MM.1S (cell line): ENCODE data around the gene PARD3.

Experiments used
- DNase-seq: peaks from one replicate; pipeline ENCODE4 v3.0.0-alpha.2; 2015
- H2AFZ ChIP-seq: fragments of 300-600 bp; sonication (generic); 2 replicates; pipeline ENCODE4 v1.6.0; 2016; ENCODE audit warnings: antibody characterized with exemption, low read length
- H3F3A ChIP-seq: fragments of 300-600 bp; sonication (generic); 2 replicates; pipeline ENCODE4 v1.6.1; 2016; ENCODE audit warnings: mild to moderate bottlenecking, antibody characterized with exemption, low read length, moderate library complexity, mixed read lengths; ENCODE audit not compliant: insufficient read depth
- H3K27ac ChIP-seq: fragments of 300-600 bp; sonication (generic); 2 replicates; pipeline ENCODE4 v1.5.1; 2016; ENCODE audit warnings: mild to moderate bottlenecking, low read length
- H3K27me3 ChIP-seq: fragments of 300-600 bp; sonication (generic); replicated peaks from 2 replicates; pipeline ENCODE4 v1.6.0; 2016; ENCODE audit warnings: low read length; ENCODE audit not compliant: insufficient read depth
- H3K36me3 ChIP-seq: fragments of 300-600 bp; sonication (generic); replicated peaks from 2 replicates; pipeline ENCODE4 v1.6.1; 2016; ENCODE audit warnings: mild to moderate bottlenecking, low read length, mixed read lengths; ENCODE audit not compliant: insufficient read depth
- H3K4me1 ChIP-seq: fragments of 300-600 bp; sonication (generic); 2 replicates; pipeline ENCODE4 v1.6.1; 2016; ENCODE audit warnings: low read length, mixed read lengths
- H3K4me2 ChIP-seq: fragments of 300-600 bp; sonication (generic); 2 replicates; pipeline ENCODE4 v1.6.0; 2016; ENCODE audit warnings: low read depth, low read length
- H3K4me3 ChIP-seq: fragments of 300-600 bp; sonication (generic); 2 replicates; pipeline ENCODE4 v1.5.1; 2016; ENCODE audit warnings: low read length, mixed read lengths
- H3K79me2 ChIP-seq: fragments of 300-600 bp; sonication (generic); 2 replicates; pipeline ENCODE4 v1.6.1; 2016; ENCODE audit warnings: mixed run types, low read length, mixed read lengths
- H3K9ac ChIP-seq: fragments of 300-600 bp; sonication (generic); 2 replicates; pipeline ENCODE4 v1.6.1; 2016; ENCODE audit warnings: low read length, mixed read lengths
- H3K9me2 ChIP-seq: fragments of 300-600 bp; sonication (generic); replicated peaks from 2 replicates; pipeline ENCODE4 v1.6.1; 2016; ENCODE audit warnings: mild to moderate bottlenecking, low read length, mixed read lengths; ENCODE audit not compliant: insufficient read depth
- H3K9me3 ChIP-seq: fragments of 300-600 bp; sonication (generic); replicated peaks from 2 replicates; pipeline ENCODE4 v1.6.1; 2016; ENCODE audit warnings: mild to moderate bottlenecking, low read length, mixed read lengths; ENCODE audit not compliant: insufficient read depth
- H4K20me1 ChIP-seq: fragments of 300-600 bp; sonication (generic); 2 replicates; pipeline ENCODE4 v1.6.1; 2016; ENCODE audit warnings: mild to moderate bottlenecking, low read length, moderate library complexity, mixed read lengths; ENCODE audit not compliant: insufficient read depth
- CTCF ChIP-seq: fragments of 300-600 bp; sonication (generic); IDR thresholded peaks from 2 replicates; pipeline ENCODE4 v1.5.1; 2016; ENCODE audit warnings: antibody characterized with exemption, low read length, mixed read lengths
- EZH2 ChIP-seq: fragments of 300-600 bp; sonication (generic); optimal IDR thresholded peaks from 2 replicates; pipeline ENCODE3; 2017; ENCODE audit warnings: low read depth, mild to moderate bottlenecking, antibody characterized with exemption, low read length, mixed read lengths
- EZH2phosphoT487 ChIP-seq: fragments of 300-600 bp; sonication (generic); IDR thresholded peaks from 2 replicates; pipeline ENCODE4 v1.6.1; 2018; ENCODE audit warnings: antibody characterized with exemption, low read length

PARD3 gene

GRCh38 chr10:34489973-34490745 lies 324.9 kb downstream of the PARD3 start:
- no peak for DNase-seq
- TF ChIP-seq EZH2, result no peak
- no peak for TF ChIP-seq EZH2phosphoT487
- TF ChIP-seq CTCF, result no peak
- H3K27ac ChIP-seq, result no peak overlapping the region

DNA sequence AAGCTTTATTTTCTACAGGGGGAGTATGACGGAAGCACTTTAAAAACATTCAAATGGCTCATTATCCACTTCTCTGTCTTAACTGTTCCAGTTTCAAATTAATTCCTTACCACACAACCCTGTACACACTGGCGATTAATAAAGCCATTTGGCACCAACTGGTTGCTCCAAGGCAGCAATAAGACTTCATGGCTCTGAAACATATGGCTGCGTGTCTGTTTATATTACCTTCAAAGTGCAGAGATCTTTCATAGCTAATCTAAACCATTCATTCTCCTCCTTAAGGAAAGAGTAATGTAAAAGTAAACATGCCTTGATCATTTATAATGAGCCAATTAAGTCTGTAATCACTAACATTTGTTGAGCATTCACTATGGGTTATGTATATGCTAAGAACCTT lies 325.7 kb downstream of the PARD3 start:
- H3K9me2 ChIP-seq, result no peaks in the 10 kb centered on the region
- H3K79me2 ChIP-seq, result peaks cover 2% of the 10 kb centered on the region; the same call in 1 of the 2 replicates
- no peak overlapping the region for H3K4me2 ChIP-seq
- H4K20me1 ChIP-seq, result no peaks in the 10 kb centered on the region
- no peaks in the 10 kb centered on the region for H3K4me1 ChIP-seq
- H2AFZ ChIP-seq, result no peak overlapping the region
- no peak overlapping the region for H3K9ac ChIP-seq
- H3K27ac ChIP-seq, result no peak overlapping the region
- no peaks in the 10 kb centered on the region for H3K36me3 ChIP-seq
- TF ChIP-seq CTCF (no peak), EZH2 (no peak), EZH2phosphoT487 (no peak)
- no peaks in the 10 kb centered on the region for H3K27me3 ChIP-seq
- H3K9me3 ChIP-seq, result no peaks in the 10 kb centered on the region
- no peak for DNase-seq
- H3F3A ChIP-seq, result no peaks in the 10 kb centered on the region
- no peak overlapping the region for H3K4me3 ChIP-seq

More at GRCh38 chr10:34489973-34490745, 324.9 kb downstream of the PARD3 start:
- no peaks in the 10 kb centered on the region for H3K27me3 ChIP-seq
- H3F3A ChIP-seq, result no peaks in the 10 kb centered on the region
- H3K4me2 ChIP-seq, result no peak overlapping the region
- no peaks in the 10 kb centered on the region for H3K9me2 ChIP-seq
- peaks cover 2% of the 10 kb centered on the region; the same call in 1 of the 2 replicates for H3K79me2 ChIP-seq
- H4K20me1 ChIP-seq, result no peaks in the 10 kb centered on the region
- H3K9me3 ChIP-seq, result no peaks in the 10 kb centered on the region
- H3K4me1 ChIP-seq, result no peaks in the 10 kb centered on the region
- no peak overlapping the region for H3K9ac ChIP-seq
- H3K4me3 ChIP-seq, result no peak overlapping the region
- H3K36me3 ChIP-seq, result no peaks in the 10 kb centered on the region
- no peak overlapping the region for H2AFZ ChIP-seq

- Histone ChIP-seq H3F3A (no peaks in the 10 kb centered on the region), H3K9me2 (no peaks in the 10 kb centered on the region), H3K27ac (no peak overlapping the region), H3K79me2 (no peaks in the 10 kb centered on the region), H3K4me3 (no peak overlapping the region), H3K9me3 (no peaks in the 10 kb centered on the region), H3K4me2 (no peak overlapping the region), H2AFZ (no peak overlapping the region), H3K4me1 (no peaks in the 10 kb centered on the region), H3K9ac (no peak overlapping the region), H3K27me3 (no peaks in the 10 kb centered on the region), H4K20me1 (no peaks in the 10 kb centered on the region), H3K36me3 (no peaks in the 10 kb centered on the region)
- TF ChIP-seq EZH2 (no peak), CTCF (no peak), EZH2phosphoT487 (no peak)
- no peak for DNase-seq
Observed at GRCh38 chr10:34488476-34489130, 326.5 kb downstream of the PARD3 start.
